ENCODE results near the gene DNAH8. TPM values are rescaled to one million over a fixed set of nuclear protein-coding genes. Genes with fewer than 3 reads are reported as not detected.

DNAH8 gene
- total and polyA plus RNA-seq, 3 donors from 2014 or later: 17.2 to 23.7 (median 19.0) TPM

DNA sequence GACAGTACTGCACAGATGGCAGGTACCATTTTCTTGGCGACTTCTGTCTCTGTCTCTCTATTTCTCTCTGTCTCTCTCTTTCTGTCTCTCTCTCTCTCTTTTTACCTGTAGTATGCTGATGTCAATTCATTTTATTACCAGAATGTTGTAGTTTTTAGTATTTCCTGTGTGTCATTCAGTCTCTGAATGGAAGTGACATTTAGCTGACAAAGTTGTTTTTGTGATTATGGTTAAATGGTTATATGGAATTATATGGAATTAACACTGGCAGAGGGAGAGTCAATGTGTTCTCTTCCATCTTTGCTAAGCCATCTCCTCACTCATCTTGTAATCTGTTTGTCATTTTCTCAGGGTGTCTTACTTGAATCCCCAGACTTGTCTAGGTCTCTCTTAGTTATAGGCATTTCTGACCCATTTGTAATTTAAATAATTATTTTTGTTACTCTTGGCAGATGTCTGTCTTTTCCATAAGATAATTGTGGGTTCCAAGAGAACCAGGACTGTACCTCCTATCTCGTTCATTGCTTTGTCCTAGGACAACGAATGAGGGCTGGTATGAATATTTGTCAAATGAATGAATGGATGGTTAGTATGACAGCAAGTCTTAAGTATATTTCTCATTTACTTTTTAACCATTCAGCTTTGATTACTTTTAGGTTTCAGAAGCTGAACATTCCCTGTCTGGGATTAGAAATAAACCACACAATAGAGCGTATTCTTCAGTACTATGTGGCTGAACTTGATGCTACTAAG is 64.4 kb downstream of the DNAH8 start:
- Histone ChIP-seq H3K27me3 (no peaks in the 10 kb centered on the region), H3K4me1 (no peaks in the 10 kb centered on the region), H3K36me3 (ENCODE audit: low read depth, missing control alignments) (no peaks in the 10 kb centered on the region), H3K27ac (no peak overlapping the region), H3K4me3 (no peak overlapping the region), H3K9me3 (no peaks in the 10 kb centered on the region)
- intact Hi-C loops (cut with DNase I; ENCODE audit: low total_unique reads): no loop called here
- DNase-seq: no peak
- no peak for TF ChIP-seq POLR2A (IDR thresholded peaks at IDR 0.05)
- TF ChIP-seq, protein P1, sequence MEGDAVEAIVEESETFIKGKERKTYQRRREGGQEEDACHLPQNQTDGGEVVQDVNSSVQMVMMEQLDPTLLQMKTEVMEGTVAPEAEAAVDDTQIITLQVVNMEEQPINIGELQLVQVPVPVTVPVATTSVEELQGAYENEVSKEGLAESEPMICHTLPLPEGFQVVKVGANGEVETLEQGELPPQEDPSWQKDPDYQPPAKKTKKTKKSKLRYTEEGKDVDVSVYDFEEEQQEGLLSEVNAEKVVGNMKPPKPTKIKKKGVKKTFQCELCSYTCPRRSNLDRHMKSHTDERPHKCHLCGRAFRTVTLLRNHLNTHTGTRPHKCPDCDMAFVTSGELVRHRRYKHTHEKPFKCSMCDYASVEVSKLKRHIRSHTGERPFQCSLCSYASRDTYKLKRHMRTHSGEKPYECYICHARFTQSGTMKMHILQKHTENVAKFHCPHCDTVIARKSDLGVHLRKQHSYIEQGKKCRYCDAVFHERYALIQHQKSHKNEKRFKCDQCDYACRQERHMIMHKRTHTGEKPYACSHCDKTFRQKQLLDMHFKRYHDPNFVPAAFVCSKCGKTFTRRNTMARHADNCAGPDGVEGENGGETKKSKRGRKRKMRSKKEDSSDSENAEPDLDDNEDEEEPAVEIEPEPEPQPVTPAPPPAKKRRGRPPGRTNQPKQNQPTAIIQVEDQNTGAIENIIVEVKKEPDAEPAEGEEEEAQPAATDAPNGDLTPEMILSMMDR (IDR thresholded peaks at IDR 0.05): no peak
- 87 to 91% methylated on average over 4 of the region's 4 CpGs for WGBS, 2 donors

- no peaks in the 10 kb centered on the region for H3K9me3 ChIP-seq
- H3K27me3 ChIP-seq: no peaks in the 10 kb centered on the region
- no peaks in the 10 kb centered on the region for H3K36me3 ChIP-seq (ENCODE audit: low read depth, missing control alignments)
- no peak overlapping the region for H3K4me3 ChIP-seq
- DNase-seq: no peak
- TF ChIP-seq, protein P1 (IDR thresholded peaks at IDR 0.05): no peak
- no peak for TF ChIP-seq POLR2A (IDR thresholded peaks at IDR 0.05)
- no peaks in the 10 kb centered on the region for H3K4me1 ChIP-seq
- 52 to 63% methylated on average over 2 of the region's 2 CpGs for WGBS, 2 donors
- H3K27ac ChIP-seq: no peak overlapping the region
- intact Hi-C loops (cut with DNase I; ENCODE audit: low total_unique reads): no loop called here
These were observed 67.5 kb downstream of the DNAH8 start for GRCh38 chr6:38782616-38783015.

- Histone ChIP-seq H3K9me3 (no peaks in the 10 kb centered on the region), H3K27me3 (no peaks in the 10 kb centered on the region), H3K36me3 (ENCODE audit: low read depth, missing control alignments) (no peaks in the 10 kb centered on the region), H3K27ac (no peak overlapping the region), H3K4me3 (no peak overlapping the region), H3K4me1 (no peaks in the 10 kb centered on the region)
- no peak for DNase-seq
- WGBS, 2 donors: 60 to 67% methylated on average over 11 of the region's 11 CpGs
- intact Hi-C loops (cut with DNase I; ENCODE audit: low total_unique reads): no loop called here
- TF ChIP-seq POLR2A (IDR thresholded peaks at IDR 0.05): no peak
- TF ChIP-seq, protein P1 (IDR thresholded peaks at IDR 0.05): no peak
These were observed 68.5 kb downstream of the DNAH8 start for GRCh38 chr6:38783443-38784228.

- Histone ChIP-seq H3K36me3 (ENCODE audit: low read depth, missing control alignments) (no peaks in the 10 kb centered on the region), H3K4me3 (no peak overlapping the region), H3K27me3 (no peaks in the 10 kb centered on the region), H3K27ac (no peak overlapping the region), H3K9me3 (no peaks in the 10 kb centered on the region), H3K4me1 (no peaks in the 10 kb centered on the region)
- TF ChIP-seq POLR2A (IDR thresholded peaks at IDR 0.05): no peak
- TF ChIP-seq, protein P1 (IDR thresholded peaks at IDR 0.05): no peak
- DNase-seq: no peak
- intact Hi-C loops (cut with DNase I; ENCODE audit: low total_unique reads): no loop called here
- 63 to 68% methylated on average over 2 of the region's 2 CpGs for WGBS, 2 donors
These were observed 69.6 kb downstream of the DNAH8 start for GRCh38 chr6:38784506-38785235.

Measured in testis (tissue), 3 donors.